GM10847 (cell line): Measurements from ENCODE around the gene HEBP2.

ENCODE experiments used
- POLR2A ChIP-seq: IDR thresholded peaks from 2 replicates; pipeline ENCODE4 v1.6.1; 2011; ENCODE audit not compliant: insufficient read length; ENCODE audit errors: extremely low read depth

HEBP2 gene

DNA sequence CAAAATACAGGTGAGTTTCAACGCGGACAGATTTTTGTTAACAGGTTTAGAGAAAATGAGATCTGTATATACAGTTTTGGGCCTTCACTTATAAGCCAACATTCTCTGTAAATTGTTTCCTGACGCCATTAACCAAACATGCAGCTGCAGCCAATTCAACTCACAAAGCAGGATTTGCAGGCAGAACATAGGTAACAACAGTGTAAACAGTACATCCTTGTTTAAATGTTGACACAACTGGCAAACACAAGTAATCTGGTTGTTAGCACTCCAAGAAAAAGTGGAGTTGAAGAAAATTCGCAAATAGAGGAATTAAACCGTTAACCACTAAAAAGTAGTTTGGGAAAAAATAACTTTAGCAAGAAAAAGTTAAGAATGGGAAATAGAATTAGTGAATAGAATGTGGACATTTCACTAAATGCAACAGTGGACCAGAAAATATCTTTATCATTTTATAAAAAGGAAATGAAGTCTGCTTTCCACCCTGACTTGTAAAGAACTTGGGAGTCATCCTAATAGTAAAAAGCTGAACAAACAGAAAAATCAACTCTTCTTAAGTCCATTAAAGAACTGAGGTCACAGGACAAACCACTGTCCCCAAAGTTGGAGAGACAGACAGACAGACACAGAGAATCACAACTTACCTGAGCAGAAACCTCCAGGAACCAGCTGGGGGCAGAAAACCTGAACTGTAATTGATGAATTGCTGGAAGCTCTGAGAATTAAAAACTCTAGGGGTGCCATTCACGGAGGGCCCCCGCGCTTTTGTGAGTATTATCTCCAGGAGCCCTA, 16.2 kb upstream of the HEBP2 start:
- TF ChIP-seq POLR2A: no peak

DNA sequence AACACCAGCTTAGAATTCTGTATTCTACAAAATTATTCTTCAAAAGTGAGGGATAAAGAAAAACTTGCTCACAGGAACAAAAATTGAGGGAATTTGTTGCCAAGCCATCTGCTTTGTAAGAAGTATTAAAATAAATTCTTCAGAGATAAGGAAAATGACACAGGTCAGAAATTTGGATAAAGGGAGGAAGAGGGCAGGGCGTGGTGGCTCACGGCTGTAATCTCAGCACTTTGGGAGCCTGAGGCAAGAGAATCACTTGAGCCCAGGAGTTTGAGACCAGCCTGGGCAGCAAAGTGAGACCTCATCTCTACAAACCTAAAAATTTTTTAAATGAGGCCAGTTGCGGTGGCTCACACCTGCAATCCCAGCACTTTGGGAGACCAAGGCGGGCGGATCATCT, 14.5 kb upstream of the HEBP2 start:
- no peak for TF ChIP-seq POLR2A

- TF ChIP-seq POLR2A: no peak
Observed at GRCh38 chr6:138393871-138394783, 9.9 kb upstream of the HEBP2 start.

GRCh38 chr6:138396709-138397108, 7.3 kb upstream of the HEBP2 start:
- no peak for TF ChIP-seq POLR2A

DNA sequence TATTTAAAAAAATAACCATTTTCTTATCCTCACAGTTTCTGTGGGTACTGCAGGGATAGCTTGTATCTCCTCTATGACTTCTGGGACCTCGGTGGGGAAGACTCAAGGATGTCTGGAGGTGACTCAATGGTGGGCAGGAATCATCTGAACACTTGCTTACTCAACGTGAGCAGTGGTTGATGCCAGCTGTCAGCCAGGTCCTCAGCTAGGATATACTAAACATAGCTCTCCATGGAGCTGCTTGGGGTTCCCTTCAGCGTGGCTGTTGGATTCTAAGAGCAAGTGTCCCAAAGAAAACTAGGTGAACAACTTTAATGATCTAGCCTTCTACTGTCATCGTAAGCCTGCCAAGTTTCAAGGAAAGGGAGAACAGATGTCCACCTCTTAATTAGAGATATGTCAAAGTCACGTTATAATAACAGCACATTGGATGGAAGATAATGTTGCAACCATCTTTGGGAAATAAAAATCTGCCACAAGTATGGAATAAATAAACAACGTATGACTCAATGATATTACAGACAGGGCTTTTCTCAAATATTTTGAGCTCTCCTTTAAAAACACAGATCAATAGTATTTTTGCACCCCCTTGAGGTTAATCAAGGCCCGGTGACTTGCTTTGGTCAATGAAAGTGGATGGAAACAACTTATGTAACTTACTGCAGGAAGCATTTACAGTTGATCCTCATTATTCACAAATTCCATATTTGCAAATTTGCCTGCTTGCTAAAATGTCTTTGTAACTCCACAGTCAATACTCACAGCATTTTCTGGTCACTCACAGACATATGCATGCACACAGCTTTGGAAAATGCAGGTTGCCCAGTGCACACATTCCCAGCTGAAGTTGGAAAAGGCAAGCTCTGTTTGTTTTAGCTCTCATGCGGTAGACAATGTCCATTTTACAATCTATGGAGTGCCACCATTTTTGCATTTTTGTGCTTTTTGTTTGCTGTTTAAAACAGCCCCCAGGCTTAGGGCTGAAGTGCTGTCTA, 6.6 kb upstream of the HEBP2 start:
- TF ChIP-seq POLR2A: no peak

DNA sequence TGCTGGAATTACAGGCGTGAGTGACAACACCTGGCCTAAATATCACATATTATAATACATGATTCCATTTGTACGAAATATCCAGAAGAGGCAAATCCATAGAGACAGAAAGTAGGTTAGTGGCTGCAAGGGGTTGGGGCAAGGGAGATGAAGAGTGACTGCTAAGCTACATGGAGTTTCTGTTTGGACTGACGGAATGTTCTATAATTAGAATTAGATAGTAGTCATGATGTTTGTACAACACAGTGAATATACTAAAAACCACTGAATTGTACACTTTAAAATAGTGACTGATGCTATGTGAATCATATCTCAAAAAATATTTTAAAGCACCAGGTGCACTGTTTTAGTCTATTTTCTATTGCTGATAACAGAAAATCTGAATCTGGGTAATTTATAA, 3.7 kb upstream of the HEBP2 start:
- TF ChIP-seq POLR2A: no peak

- no peak for TF ChIP-seq POLR2A
Observed at GRCh38 chr6:138401960-138402837, 1.8 kb upstream of the HEBP2 start.

DNA sequence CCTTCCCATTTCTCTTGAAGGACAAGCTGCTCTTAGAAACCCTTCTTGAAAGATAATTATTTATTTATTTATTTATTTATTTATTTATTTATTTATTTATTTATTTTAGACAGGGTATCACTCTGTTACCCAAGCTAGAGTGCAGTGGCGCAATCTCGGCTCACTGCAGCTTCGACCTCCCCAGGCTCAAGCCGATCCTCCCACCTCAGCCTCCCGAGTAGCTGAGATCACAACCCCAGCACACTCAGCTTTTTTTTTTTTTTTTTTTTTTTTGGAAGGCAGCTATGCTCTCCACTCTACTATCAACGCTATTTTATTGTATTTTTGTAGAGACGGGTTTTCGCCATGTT, 1.2 kb upstream of the HEBP2 start:
- no peak for TF ChIP-seq POLR2A

DNA sequence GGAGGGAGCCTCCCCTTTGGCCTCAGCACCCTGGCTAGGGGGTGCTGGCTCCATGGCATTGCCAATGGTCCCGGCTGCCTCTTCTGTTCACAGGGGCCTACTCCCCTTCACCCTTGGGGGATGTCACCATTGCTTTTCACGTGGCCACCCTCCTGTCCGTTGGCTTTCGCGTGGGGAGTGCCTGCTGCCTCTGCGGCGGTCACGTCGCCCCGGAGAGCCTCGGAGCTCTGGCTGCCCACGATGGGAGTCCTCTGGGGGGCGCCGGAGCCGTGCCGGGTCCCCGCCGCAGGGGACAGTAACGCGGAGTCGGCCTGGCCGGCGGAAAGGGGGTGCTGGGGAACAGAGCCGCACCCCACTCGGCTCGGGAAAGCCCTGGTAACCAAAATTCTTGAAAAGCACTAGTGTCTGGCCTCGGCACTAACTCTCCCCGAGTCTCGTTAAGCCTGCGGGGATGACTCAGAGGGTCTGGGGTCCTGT, 661 bp upstream of the HEBP2 start:
- no peak for TF ChIP-seq POLR2A

DNA sequence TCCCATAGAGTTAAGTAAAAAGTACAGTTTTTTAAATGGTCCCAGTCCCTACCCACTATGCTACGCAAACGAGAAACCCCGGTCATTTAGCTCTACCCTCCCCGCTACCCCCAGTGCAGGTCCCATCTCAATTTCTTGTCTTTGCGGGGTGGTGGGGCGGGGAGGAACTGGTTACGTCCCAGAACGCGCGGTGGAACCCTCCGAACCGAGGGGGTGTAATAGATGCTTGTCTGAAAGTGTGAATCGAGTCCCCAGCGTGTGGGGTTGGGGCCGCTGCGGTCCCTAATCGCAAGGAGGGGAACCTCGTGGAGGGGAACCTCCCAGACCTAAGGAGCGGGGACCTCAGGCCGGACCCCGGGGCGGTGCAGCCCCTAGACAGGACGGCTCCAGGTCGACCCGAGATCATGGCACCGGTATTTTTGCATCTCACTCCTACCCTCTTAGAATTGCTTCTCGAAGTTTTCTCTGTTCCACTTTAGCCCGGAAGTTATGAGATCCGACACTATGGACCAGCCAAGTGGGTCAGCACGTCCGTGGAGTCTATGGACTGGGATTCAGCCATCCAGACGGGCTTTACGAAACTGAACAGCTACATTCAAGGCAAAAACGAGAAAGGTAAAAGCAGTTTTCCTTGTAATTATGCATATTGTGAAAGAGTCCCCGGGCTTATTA, 779 bp downstream of the HEBP2 start:
- no peak for TF ChIP-seq POLR2A

DNA sequence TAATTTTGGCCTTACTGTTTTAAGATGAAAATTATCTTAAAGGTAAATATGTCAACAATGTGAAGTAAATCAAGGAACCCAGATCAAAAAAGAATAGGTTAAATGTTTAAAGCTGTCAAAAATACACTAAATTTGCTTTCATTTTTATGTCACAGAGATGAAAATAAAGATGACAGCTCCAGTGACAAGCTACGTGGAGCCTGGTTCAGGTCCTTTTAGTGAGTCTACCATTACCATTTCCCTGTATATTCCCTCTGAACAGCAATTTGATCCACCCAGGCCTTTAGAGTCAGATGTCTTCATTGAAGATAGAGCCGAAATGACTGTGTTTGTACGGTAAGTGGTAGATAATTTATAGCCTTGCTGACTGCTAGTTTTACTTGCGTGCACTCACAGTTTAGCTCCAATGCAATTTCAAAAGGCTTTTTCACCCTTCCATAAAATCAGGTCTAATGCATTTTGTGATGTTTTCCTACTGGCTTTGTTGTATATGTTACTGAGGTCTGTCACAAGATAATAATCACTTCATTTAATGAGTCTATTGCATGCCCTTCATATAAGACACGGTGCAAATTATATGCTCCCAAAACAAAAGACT, 1.9 kb downstream of the HEBP2 start:
- no peak for TF ChIP-seq POLR2A

- TF ChIP-seq POLR2A: no peak
Observed at GRCh38 chr6:138406443-138406842, 2.4 kb downstream of the HEBP2 start.
